Measurements from ENCODE around the gene MAMDC2. TPM values are rescaled to one million over a fixed set of nuclear protein-coding genes. Genes with fewer than 3 reads are reported as not detected.

Gene MAMDC2
- total RNA-seq, 1 donor from 2014 or later: 3.4 TPM

GRCh38 chr9:70085241-70085640, 41.6 kb downstream of the MAMDC2 start:
- intact Hi-C loops (cut with DNase I): no loop called here
- no peak for DNase-seq (ENCODE audit: low spot score in 2 of 2)
- peaks cover 0 to 8% of the 10 kb centered on the region in 2 donors for H3K4me1 ChIP-seq
- no peaks in the 10 kb centered on the region for H3K36me3 ChIP-seq
- no peak overlapping the region for H3K4me3 ChIP-seq
- no peaks in the 10 kb centered on the region for H3K9me3 ChIP-seq
- TF ChIP-seq CTCF (IDR thresholded peaks at IDR 0.05): no peak
- no peaks in the 10 kb centered on the region for H3K27me3 ChIP-seq
- H3K27ac ChIP-seq: no peak overlapping the region

GRCh38 chr9:70091103-70091502, 47.5 kb downstream of the MAMDC2 start:
- no peaks in the 10 kb centered on the region for H3K4me1 ChIP-seq
- H3K9me3 ChIP-seq: no peaks in the 10 kb centered on the region
- no peaks in the 10 kb centered on the region for H3K36me3 ChIP-seq
- intact Hi-C loops (cut with DNase I): no loop called here
- H3K4me3 ChIP-seq: no peak overlapping the region
- H3K27me3 ChIP-seq: no peaks in the 10 kb centered on the region
- TF ChIP-seq CTCF (IDR thresholded peaks at IDR 0.05): no peak
- no peak for DNase-seq (ENCODE audit: low spot score in 2 of 2)
- H3K27ac ChIP-seq: no peak overlapping the region

- DNase-seq (ENCODE audit: low spot score in 2 of 2): no peak
- Histone ChIP-seq H3K27ac (no peak overlapping the region), H3K4me1 (no peaks in the 10 kb centered on the region), H3K27me3 (no peaks in the 10 kb centered on the region), H3K4me3 (no peak overlapping the region), H3K36me3 (no peaks in the 10 kb centered on the region), H3K9me3 (no peaks in the 10 kb centered on the region)
- no peak for TF ChIP-seq CTCF (IDR thresholded peaks at IDR 0.05)
- intact Hi-C loops (cut with DNase I): no loop called here
Measured at GRCh38 chr9:70091572-70091971, 47.9 kb downstream of the MAMDC2 start.

- intact Hi-C loops (cut with DNase I): no loop called here
- H3K36me3 ChIP-seq: no peaks in the 10 kb centered on the region
- DNase-seq (ENCODE audit: low spot score in 2 of 2): no peak
- TF ChIP-seq CTCF (IDR thresholded peaks at IDR 0.05): no peak
- no peaks in the 10 kb centered on the region for H3K4me1 ChIP-seq
- no peaks in the 10 kb centered on the region for H3K9me3 ChIP-seq
- no peak overlapping the region for H3K27ac ChIP-seq
- no peak overlapping the region for H3K4me3 ChIP-seq
- no peaks in the 10 kb centered on the region for H3K27me3 ChIP-seq
Measured at GRCh38 chr9:70092190-70092589, 48.5 kb downstream of the MAMDC2 start.

- no peaks in the 10 kb centered on the region for H3K9me3 ChIP-seq
- H3K4me3 ChIP-seq: no peak overlapping the region
- no peak overlapping the region for H3K27ac ChIP-seq
- TF ChIP-seq CTCF (IDR thresholded peaks at IDR 0.05): no peak
- H3K36me3 ChIP-seq: no peaks in the 10 kb centered on the region
- no peaks in the 10 kb centered on the region for H3K4me1 ChIP-seq
- DNase-seq (ENCODE audit: low spot score in 2 of 2): no peak
- intact Hi-C loops (cut with DNase I): no loop called here
- H3K27me3 ChIP-seq: no peaks in the 10 kb centered on the region
Measured at GRCh38 chr9:70093095-70093494, 49.4 kb downstream of the MAMDC2 start.

GRCh38 chr9:70093944-70094343, 50.3 kb downstream of the MAMDC2 start:
- no peak for TF ChIP-seq CTCF (IDR thresholded peaks at IDR 0.05)
- DNase-seq (ENCODE audit: low spot score in 2 of 2): no peak
- Histone ChIP-seq H3K27me3 (no peaks in the 10 kb centered on the region), H3K9me3 (no peaks in the 10 kb centered on the region), H3K4me3 (no peak overlapping the region), H3K4me1 (no peaks in the 10 kb centered on the region), H3K27ac (no peak overlapping the region), H3K36me3 (no peaks in the 10 kb centered on the region)
- intact Hi-C loops (cut with DNase I): no loop called here

Data from ascending aorta (tissue), 2 donors.